ENCODE data around the gene ABCA6. TPM values are rescaled to one million over a fixed set of nuclear protein-coding genes. Genes with fewer than 3 reads are reported as not detected.

Gene ABCA6
- total and polyA plus RNA-seq, 9 of the 15 experiments (the other 6 are each of a cell fraction or from before 2014, with no cell fraction given), result 0.06 to 0.73 (median 0.15) TPM

- FAIRE-seq (no peak), ATAC-seq (no peak), DNase-seq (ENCODE audit: extremely low read depth in 1 of 4, low spot score in 3 of 4) (no peak)
- Histone ChIP-seq H3K9ac (ENCODE audit: insufficient read depth in 1 of 2, low read depth in 2 of 2, low read length in 2 of 2) (0 out of 4 replicates have a peak overlapping the region, but pooled peaks of 1 of the 2 experiments have one; percentile 12), H2AFZ (ENCODE audit: low read depth, low read length) (0 out of 2 replicates have a peak overlapping the region, but pooled peaks have one; percentile 73), H3K9me3 (replicated peaks; ENCODE audit: control insufficient read depth, insufficient read depth, low read depth, low read length) (peaks cover 8% of the 10 kb centered on the region; the same call in 1 of the 2 replicates), H3K9me1 (ENCODE audit: control insufficient read depth, insufficient read depth, low read length) (no peaks in the 10 kb centered on the region), H3K4me1 (replicated peaks in 1 of 2; ENCODE audit: control insufficient read depth in 2 of 2, insufficient read depth in 2 of 2, low read length in 2 of 2) (peaks cover 3 to 33% of the 10 kb centered on the region in 2 experiments), H3K79me2 (ENCODE audit: control insufficient read depth, insufficient read depth, low read length) (no peaks in the 10 kb centered on the region), H4K20me1 (replicated peaks; ENCODE audit: control insufficient read depth, insufficient read depth, low read length) (no peaks in the 10 kb centered on the region), H3K4me3 (no peak overlapping the region), H3K36me3 (ENCODE audit: control insufficient read depth, insufficient read depth, low read length) (no peaks in the 10 kb centered on the region), H3K27ac (ENCODE audit: extremely low read depth, low read depth, low read length) (peak overlapping the region; percentile 86; the same call in 2 of the 3 replicates), H3K27me3 (ENCODE audit: control insufficient read depth in 2 of 2, insufficient read depth in 2 of 2, low read length in 2 of 2) (no peaks in the 10 kb centered on the region), H3K4me2 (ENCODE audit: insufficient read depth, low read length) (no peak overlapping the region)
- in situ Hi-C loops (cut with MboI) (no loop called here), intact Hi-C loops (cut with micrococcal nuclease) (loop anchor here (2.0 kb wide), 1 partner anchor 47 kb away; no protein-coding TSS in a partner anchor)
- TF ChIP-seq POLR2A (conservative IDR thresholded peaks at IDR 0.05) (no peak), ZNF589 (CRISPR knock-in tag; IDR thresholded peaks at IDR 0.05; ENCODE audit: low read depth) (no peak), RAD21 (CRISPR knock-in tag; conservative IDR thresholded peaks at IDR 0.05 in 1 of 2, IDR thresholded peaks at IDR 0.05 in 1 of 2) (no peak), SOX6 (IDR thresholded peaks at IDR 0.05) (no peak), TCF3 (CRISPR knock-in tag; IDR thresholded peaks at IDR 0.05) (no peak), MXD1 (CRISPR knock-in tag; IDR thresholded peaks at IDR 0.05; ENCODE audit: borderline replicate concordance, poor library complexity, severe bottlenecking) (no peak), ZKSCAN8 (CRISPR knock-in tag; IDR thresholded peaks at IDR 0.05) (no peak), ZNF282 (CRISPR knock-in tag; IDR thresholded peaks at IDR 0.05) (no peak), ZNF124 (CRISPR knock-in tag; IDR thresholded peaks at IDR 0.05) (no peak), PCBP2 (IDR thresholded peaks at IDR 0.05; ENCODE audit: low read depth, low read length, poor library complexity, severe bottlenecking) (no peak), FOXA3 (CRISPR knock-in tag; conservative IDR thresholded peaks at IDR 0.05 in 1 of 2, IDR thresholded peaks at IDR 0.05 in 1 of 2) (no peak), DACH1 (IDR thresholded peaks at IDR 0.05; ENCODE audit: partially characterized antibody) (no peak), KLF6 (CRISPR knock-in tag; IDR thresholded peaks at IDR 0.05; ENCODE audit: borderline replicate concordance) (no peak)
- POLR2A ChIA-PET, result interaction anchor here (0.8 kb wide), 1 partner anchor 35 kb away, joined by 3 read pairs; no protein-coding TSS in a partner anchor
- BruUV-seq (replicated peaks), result no TSS peak
- 65% methylated on average over 2 of the region's 2 CpGs for WGBS (ENCODE audit: insufficient coverage, low coverage, missing lambda C conversion rate)
- CTCF ChIA-PET (ENCODE audit: low intra/inter-chr PET ratio), result no interaction called here
These were observed 96.0 kb downstream of the ABCA6 start for GRCh38 chr17:69045646-69046045.

Data from K562 (cell line).